ENCODE measurements around the gene TAS1R2. TPM values are rescaled to one million over a fixed set of nuclear protein-coding genes. Genes with fewer than 3 reads are reported as not detected.

TAS1R2 gene
- total RNA-seq, 1 donor from 2014 or later, result not detected

- Mint-ChIP-seq H3K4me3 (no peak overlapping the region), H3K9me3 (no peaks in the 10 kb centered on the region), H3K4me1 (no peaks in the 10 kb centered on the region), H3K36me3 (no peaks in the 10 kb centered on the region), H3K27me3 (ENCODE audit: insufficient read depth, low read depth) (peaks cover 4% of the 10 kb centered on the region), H3K27ac (no peak overlapping the region)
- Histone ChIP-seq H3K4me1 (no peaks in the 10 kb centered on the region), H2AFZ (replicated peaks) (no peak overlapping the region), H3K36me3 (no peaks in the 10 kb centered on the region), H3F3A (ENCODE audit: low read depth) (no peaks in the 10 kb centered on the region), H3K4me2 (no peak overlapping the region), H3K4me3 (no peak overlapping the region), H3K9ac (no peak overlapping the region), H3K27ac (no peak overlapping the region), H4K20me1 (ENCODE audit: low read depth) (no peaks in the 10 kb centered on the region), H3K27me3 (no peaks in the 10 kb centered on the region), H3K9me3 (ENCODE audit: low read depth) (no peaks in the 10 kb centered on the region), H3K79me2 (ENCODE audit: low read depth) (no peaks in the 10 kb centered on the region)
- no peak for DNase-seq (ENCODE audit: low spot score)
- TF ChIP-seq CTCF (IDR thresholded peaks at IDR 0.05) (no peak), EZH2 (IDR thresholded peaks at IDR 0.05) (no peak), EZH2phosphoT487 (IDR thresholded peaks at IDR 0.05) (no peak)
These were observed 10.6 kb upstream of the TAS1R2 start for GRCh38 chr1:18869847-18870594.

- Mint-ChIP-seq H3K27me3 (ENCODE audit: insufficient read depth, low read depth) (peaks cover 4% of the 10 kb centered on the region), H3K9me3 (no peaks in the 10 kb centered on the region), H3K4me1 (no peaks in the 10 kb centered on the region), H3K36me3 (no peaks in the 10 kb centered on the region), H3K27ac (no peak overlapping the region), H3K4me3 (no peak overlapping the region)
- Histone ChIP-seq H3F3A (ENCODE audit: low read depth) (no peaks in the 10 kb centered on the region), H3K27ac (no peak overlapping the region), H3K4me2 (no peak overlapping the region), H4K20me1 (ENCODE audit: low read depth) (no peaks in the 10 kb centered on the region), H3K9ac (no peak overlapping the region), H3K79me2 (ENCODE audit: low read depth) (no peaks in the 10 kb centered on the region), H3K4me1 (no peaks in the 10 kb centered on the region), H3K9me3 (ENCODE audit: low read depth) (no peaks in the 10 kb centered on the region), H3K36me3 (no peaks in the 10 kb centered on the region), H3K27me3 (no peaks in the 10 kb centered on the region), H3K4me3 (no peak overlapping the region), H2AFZ (replicated peaks) (no peak overlapping the region)
- no peak for DNase-seq (ENCODE audit: low spot score)
- TF ChIP-seq CTCF (IDR thresholded peaks at IDR 0.05), result no peak
- no peak for TF ChIP-seq EZH2 (IDR thresholded peaks at IDR 0.05)
- no peak for TF ChIP-seq EZH2phosphoT487 (IDR thresholded peaks at IDR 0.05)
These were observed 9.5 kb upstream of the TAS1R2 start for GRCh38 chr1:18868801-18869424.

- TF ChIP-seq EZH2phosphoT487 (IDR thresholded peaks at IDR 0.05) (no peak), CTCF (IDR thresholded peaks at IDR 0.05) (no peak), EZH2 (IDR thresholded peaks at IDR 0.05) (no peak)
- no peak for DNase-seq (ENCODE audit: low spot score)
- Histone ChIP-seq H3K79me2 (ENCODE audit: low read depth) (no peaks in the 10 kb centered on the region), H3K27ac (no peak overlapping the region), H4K20me1 (ENCODE audit: low read depth) (no peaks in the 10 kb centered on the region), H3K27me3 (no peaks in the 10 kb centered on the region), H3K36me3 (no peaks in the 10 kb centered on the region), H2AFZ (replicated peaks) (no peak overlapping the region), H3K9me3 (ENCODE audit: low read depth) (no peaks in the 10 kb centered on the region), H3K9ac (no peak overlapping the region), H3K4me3 (no peak overlapping the region), H3F3A (ENCODE audit: low read depth) (no peaks in the 10 kb centered on the region), H3K4me1 (no peaks in the 10 kb centered on the region), H3K4me2 (no peak overlapping the region)
- Mint-ChIP-seq H3K27me3 (ENCODE audit: insufficient read depth, low read depth) (peaks cover 7% of the 10 kb centered on the region), H3K9me3 (no peaks in the 10 kb centered on the region), H3K27ac (no peak overlapping the region), H3K4me1 (no peaks in the 10 kb centered on the region), H3K36me3 (no peaks in the 10 kb centered on the region), H3K4me3 (no peak overlapping the region)
These were observed 8.9 kb upstream of the TAS1R2 start for GRCh38 chr1:18868354-18868753.

Measured in neural progenitor cell (in vitro differentiated cells).